GM19239 (cell line): ENCODE data around the gene CASP10.

Source experiments
- DNase-seq: peaks from one replicate; pipeline ENCODE4 v3.0.0; 2011; ENCODE audit warnings: low spot score; ENCODE audit not compliant: insufficient read length
- FAIRE-seq: peaks from 2 replicates; lab custom pipeline; 2011; peaks lifted over from hg19 to GRCh38; lab: Jason Lieb, UNC

The CASP10 gene

GRCh38 chr2:201275069-201275468 is 92.1 kb downstream of the CASP10 start:
- DNase-seq (no peak), FAIRE-seq (no peak)

GRCh38 chr2:201275990-201276389 is 93.0 kb downstream of the CASP10 start:
- no peak for DNase-seq
- no peak for FAIRE-seq

GRCh38 chr2:201276511-201276910 is 93.6 kb downstream of the CASP10 start:
- no peak for DNase-seq
- no peak for FAIRE-seq
